Hepatocyte (in vitro differentiated cells): ENCODE data around the gene CLDN8. TPM values are rescaled to one million over a fixed set of nuclear protein-coding genes. Genes with fewer than 3 reads are reported as not detected.
A peak's percentile ranks its signal among the peaks of the same experiment; 100 is the strongest.

Source experiments
- DNase-seq: peaks from one replicate; pipeline ENCODE4 v3.0.0-alpha.2; 2016; ENCODE audit warnings: low spot score
- H2AFZ ChIP-seq: fragments of 200-600 bp; sonication (generic); 2 replicates; pipeline ENCODE4 v1.6.0; 2016; ENCODE audit warnings: antibody characterized with exemption, mild to moderate bottlenecking
- H3K27ac ChIP-seq: fragments of 200-600 bp; sonication (generic); 2 replicates; pipeline ENCODE4 v1.5.1; 2016; ENCODE audit warnings: mild to moderate bottlenecking
- H3K27me3 ChIP-seq: fragments of 200-600 bp; sonication (generic); 2 replicates; pipeline ENCODE4 v1.6.1; 2016
- H3K36me3 ChIP-seq: fragments of 200-600 bp; sonication (generic); replicated peaks from 2 replicates; pipeline ENCODE4 v1.5.1; 2016; ENCODE audit warnings: low read depth; ENCODE audit not compliant: insufficient read depth
- H3K4me1 ChIP-seq: fragments of 200-600 bp; sonication (generic); 2 replicates; pipeline ENCODE4 v1.5.1; 2016; ENCODE audit warnings: mild to moderate bottlenecking, moderate library complexity; ENCODE audit not compliant: insufficient read depth
- H3K4me2 ChIP-seq: fragments of 200-600 bp; sonication (generic); 2 replicates; pipeline ENCODE4 v1.6.0; 2016
- H3K4me3 ChIP-seq: fragments of 200-600 bp; sonication (generic); 2 replicates; pipeline ENCODE4 v1.5.1; 2016; ENCODE audit warnings: mild to moderate bottlenecking
- H3K79me2 ChIP-seq: fragments of 200-600 bp; sonication (generic); 2 replicates; pipeline ENCODE4 v1.6.0; 2017; ENCODE audit warnings: mild to moderate bottlenecking
- H3K9me2 ChIP-seq: fragments of 200-600 bp; sonication (generic); replicated peaks from 2 replicates; pipeline ENCODE4 v1.6.0; 2017; ENCODE audit warnings: mild to moderate bottlenecking; ENCODE audit not compliant: insufficient read depth
- H3K9me3 ChIP-seq: fragments of 200-600 bp; sonication (generic); 2 replicates; pipeline ENCODE4 v1.5.1; 2016; ENCODE audit warnings: low read depth, mild to moderate bottlenecking
- H4K20me1 ChIP-seq: fragments of 200-600 bp; sonication (generic); 2 replicates; pipeline ENCODE4 v1.6.0; 2016; ENCODE audit warnings: mild to moderate bottlenecking; ENCODE audit not compliant: insufficient read depth, poor library complexity, severe bottlenecking
- EZH2 ChIP-seq: fragments of 200-600 bp; sonication (generic); IDR thresholded peaks from 2 replicates; pipeline ENCODE4 v1.6.1; 2016; ENCODE audit warnings: antibody characterized with exemption, mild to moderate bottlenecking, borderline replicate concordance
- EZH2phosphoT487 ChIP-seq: fragments of 200-600 bp; sonication (generic); IDR thresholded peaks from one replicate; pipeline ENCODE4 v1.6.1; 2018; ENCODE audit warnings: antibody characterized with exemption, mild to moderate bottlenecking, low read depth, moderate library complexity; ENCODE audit not compliant: unreplicated experiment, severe bottlenecking
- WGBS: methylation state at CpG from one replicate; pipeline ENCODE4 v1.1.6; 2016; ENCODE audit warnings: low lambda C conversion rate; ENCODE audit errors: missing lambda C conversion rate; 5-methylcytosine and 5-hydroxymethylcytosine counted together
- polyA plus RNA-seq: library from polyadenylated mRNA; unstranded; fragments of >200 nt; fragmentation: Nextera tagmentation; extraction: Ambion mirVana; gene quantifications from 2 replicates; pipeline ENCODE4 v1.2.1, GENCODE V29; 2016
- total RNA-seq: library from RNA; depleted of rRNA; stranded (reverse); fragments of >200 nt; gene quantifications from 2 replicates; pipeline ENCODE4 v1.2.3, GENCODE V29; 2014
- TF ChIP-seq, protein P1 (sequence below): fragments of 200-600 bp; sonication (generic); IDR thresholded peaks from 2 replicates; pipeline ENCODE4 v1.5.1; 2016; ENCODE audit warnings: antibody characterized with exemption, mild to moderate bottlenecking; ENCODE audit not compliant: poor library complexity

Gene CLDN8
- total and polyA plus RNA-seq, 2 experiments from 2014 or later: 0.44 to 0.67 TPM

DNA sequence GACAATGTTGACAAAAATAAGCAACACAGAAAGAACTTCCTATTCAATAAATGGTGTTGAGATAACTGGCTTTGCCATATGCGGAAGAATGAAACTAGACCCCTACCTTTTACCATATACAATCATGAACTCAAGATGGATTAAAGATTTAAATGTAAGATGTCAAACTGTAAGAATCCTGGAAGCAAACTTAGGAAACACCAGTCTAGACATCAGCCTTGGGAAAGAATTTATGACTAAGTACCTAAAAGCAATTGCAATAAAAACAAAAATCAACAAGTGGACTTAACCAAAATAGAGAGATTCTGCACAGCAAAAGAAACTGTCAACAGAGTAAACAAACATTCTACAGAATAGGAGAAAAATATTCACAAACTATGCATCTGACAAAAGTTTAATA is 16.1 kb upstream of the CLDN8 start:
- Histone ChIP-seq H3K4me1 (peaks cover 11% of the 10 kb centered on the region), H4K20me1 (no peaks in the 10 kb centered on the region), H3K27me3 (no peaks in the 10 kb centered on the region), H2AFZ (no peak overlapping the region), H3K4me2 (no peak overlapping the region), H3K9me2 (no peaks in the 10 kb centered on the region), H3K27ac (no peak overlapping the region), H3K36me3 (no peaks in the 10 kb centered on the region), H3K79me2 (no peaks in the 10 kb centered on the region), H3K4me3 (no peak overlapping the region), H3K9me3 (no peaks in the 10 kb centered on the region)
- no peak for DNase-seq
- TF ChIP-seq, protein P1, sequence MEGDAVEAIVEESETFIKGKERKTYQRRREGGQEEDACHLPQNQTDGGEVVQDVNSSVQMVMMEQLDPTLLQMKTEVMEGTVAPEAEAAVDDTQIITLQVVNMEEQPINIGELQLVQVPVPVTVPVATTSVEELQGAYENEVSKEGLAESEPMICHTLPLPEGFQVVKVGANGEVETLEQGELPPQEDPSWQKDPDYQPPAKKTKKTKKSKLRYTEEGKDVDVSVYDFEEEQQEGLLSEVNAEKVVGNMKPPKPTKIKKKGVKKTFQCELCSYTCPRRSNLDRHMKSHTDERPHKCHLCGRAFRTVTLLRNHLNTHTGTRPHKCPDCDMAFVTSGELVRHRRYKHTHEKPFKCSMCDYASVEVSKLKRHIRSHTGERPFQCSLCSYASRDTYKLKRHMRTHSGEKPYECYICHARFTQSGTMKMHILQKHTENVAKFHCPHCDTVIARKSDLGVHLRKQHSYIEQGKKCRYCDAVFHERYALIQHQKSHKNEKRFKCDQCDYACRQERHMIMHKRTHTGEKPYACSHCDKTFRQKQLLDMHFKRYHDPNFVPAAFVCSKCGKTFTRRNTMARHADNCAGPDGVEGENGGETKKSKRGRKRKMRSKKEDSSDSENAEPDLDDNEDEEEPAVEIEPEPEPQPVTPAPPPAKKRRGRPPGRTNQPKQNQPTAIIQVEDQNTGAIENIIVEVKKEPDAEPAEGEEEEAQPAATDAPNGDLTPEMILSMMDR: no peak
- no peak for TF ChIP-seq EZH2phosphoT487
- TF ChIP-seq EZH2: no peak
- 97% methylated on average over 1 of the region's 1 CpG for WGBS

DNA sequence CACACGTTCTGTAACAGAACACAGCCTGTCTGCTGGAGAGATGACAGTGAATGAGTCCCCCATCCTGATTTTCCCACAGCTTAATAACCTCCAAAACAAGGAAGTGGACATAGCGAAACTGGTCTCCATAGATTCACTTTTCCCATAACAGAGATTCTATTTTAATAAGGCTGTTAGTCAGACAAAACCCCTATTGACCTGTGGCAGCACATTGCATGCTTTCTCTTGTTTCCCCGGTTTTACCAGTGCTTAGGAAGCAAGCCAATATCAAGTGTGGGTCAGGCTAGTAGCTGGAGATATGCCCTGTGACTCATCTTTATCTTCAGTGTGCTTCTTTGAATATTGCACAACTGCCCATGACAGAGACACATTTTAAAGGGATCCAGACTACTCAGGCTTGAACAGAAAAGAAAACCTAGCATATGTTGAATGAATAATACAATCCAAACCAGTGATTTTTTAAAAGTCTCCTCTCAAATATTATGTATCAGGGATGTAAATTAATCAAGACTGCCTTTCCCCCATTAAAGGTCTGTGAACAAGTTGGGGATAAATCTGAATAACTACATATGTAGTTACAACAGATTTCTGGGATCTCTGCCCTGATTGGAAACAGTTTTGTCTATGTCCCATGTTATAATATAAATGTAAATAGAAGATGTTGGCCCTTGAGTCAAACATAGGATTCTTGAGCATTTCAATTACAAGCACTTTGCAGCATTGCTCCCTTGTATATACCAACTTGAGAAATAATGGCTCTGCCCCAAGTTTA is 11.9 kb upstream of the CLDN8 start:
- no peak overlapping the region for H3K4me3 ChIP-seq
- peak overlapping the region; percentile 40 for H3K27ac ChIP-seq
- no peaks in the 10 kb centered on the region for H3K36me3 ChIP-seq
- H2AFZ ChIP-seq: no peak overlapping the region
- no peaks in the 10 kb centered on the region for H3K9me2 ChIP-seq
- H3K4me2 ChIP-seq: peak overlapping the region; percentile 47
- no peaks in the 10 kb centered on the region for H3K9me3 ChIP-seq
- DNase-seq: peak; percentile 83
- no peaks in the 10 kb centered on the region for H4K20me1 ChIP-seq
- no peak for TF ChIP-seq EZH2phosphoT487
- TF ChIP-seq EZH2: no peak
- TF ChIP-seq, protein P1: no peak
- H3K79me2 ChIP-seq: no peaks in the 10 kb centered on the region
- no peaks in the 10 kb centered on the region for H3K27me3 ChIP-seq
- peaks cover 14% of the 10 kb centered on the region for H3K4me1 ChIP-seq
- 43% methylated on average over 3 of the region's 3 CpGs for WGBS

DNA sequence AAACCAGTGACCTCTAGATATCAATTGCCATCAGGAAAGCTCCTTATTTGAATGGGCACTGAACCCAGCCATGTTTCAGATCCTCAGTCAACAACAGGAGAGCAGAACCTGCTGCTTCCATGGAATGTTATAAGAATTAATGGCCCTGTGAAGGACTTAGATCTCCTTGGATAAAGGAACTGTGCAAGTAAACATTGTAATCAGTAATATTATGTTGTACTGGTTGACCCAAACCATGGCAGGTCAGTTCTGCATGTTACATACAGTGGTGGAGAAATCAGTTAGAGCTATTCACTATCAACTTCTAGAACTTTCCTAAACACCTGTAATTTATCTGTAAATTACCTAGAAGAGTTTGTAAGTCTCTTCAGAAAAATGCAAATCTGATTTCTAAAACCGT is 11.2 kb upstream of the CLDN8 start:
- Histone ChIP-seq H4K20me1 (no peaks in the 10 kb centered on the region), H3K9me2 (no peaks in the 10 kb centered on the region), H3K4me2 (peak overlapping the region; percentile 47), H3K79me2 (no peaks in the 10 kb centered on the region), H3K27ac (peak overlapping the region; percentile 40), H3K4me1 (peaks cover 14% of the 10 kb centered on the region), H3K36me3 (no peaks in the 10 kb centered on the region), H3K4me3 (no peak overlapping the region), H2AFZ (no peak overlapping the region), H3K27me3 (no peaks in the 10 kb centered on the region), H3K9me3 (no peaks in the 10 kb centered on the region)
- TF ChIP-seq EZH2 (no peak), EZH2phosphoT487 (no peak)
- TF ChIP-seq, protein P1: no peak
- 73% methylated on average over 1 of the region's 1 CpG for WGBS
- no peak for DNase-seq
